Common myeloid progenitor, CD34-positive (primary cell): ENCODE measurements around the gene OPN1SW.

Source experiments
- CTCF ChIA-PET: fragments of 350-600 bp; sonication (Branson Sonifier 250); formaldehyde crosslinking; loops from one replicate; lab custom pipeline; 2021; ENCODE audit warnings: antibody characterized with exemption; lab: Charles Lee
- POLR2A ChIA-PET: fragments of 350-600 bp; sonication (Branson Sonifier 250); formaldehyde crosslinking; loops from one replicate; lab custom pipeline; 2021; ENCODE audit warnings: antibody characterized with exemption; lab: Charles Lee
- DNase-seq, 3 donors: peaks; one replicate each; pipeline versions ENCODE4 v3.0.0 to v3.0.0-alpha.2; 2013
- H3K27ac ChIP-seq, 2 experiments: 1 replicate in 1 of 2; 2 replicates in 1 of 2; pipeline ENCODE4 v1.7.0; 2013; ENCODE audit warnings: inconsistent platforms in 2 of 2, low read length in 2 of 2, mild to moderate bottlenecking in 2 of 2, low read depth in 1 of 2, moderate library complexity in 1 of 2; ENCODE audit not compliant: severe bottlenecking in 2 of 2, insufficient read depth in 1 of 2, poor library complexity in 1 of 2
- H3K27me3 ChIP-seq, 5 experiments: replicated peaks in 2 of 5; 1 replicate in 3 of 5; 2 replicates in 2 of 5; pipeline versions ENCODE4 v1.6.1 to v1.7.0; 2013; ENCODE audit warnings: low read length in 4 of 5, mild to moderate bottlenecking in 2 of 5, moderate library complexity in 2 of 5, inconsistent platforms in 1 of 5; ENCODE audit not compliant: insufficient read depth in 5 of 5, control insufficient read depth in 4 of 5
- H3K36me3 ChIP-seq, 4 experiments: 1 replicate in 2 of 4; 2 replicates in 2 of 4; pipeline versions ENCODE4 v1.6.1 to v1.7.0; 2013; ENCODE audit warnings: low read length in 3 of 4, control low read depth in 1 of 4, mild to moderate bottlenecking in 1 of 4; ENCODE audit not compliant: control insufficient read depth in 4 of 4, insufficient read depth in 4 of 4
- H3K4me1 ChIP-seq, 4 experiments: 1 replicate in 3 of 4; 2 replicates in 1 of 4; pipeline versions ENCODE4 v1.6.1 to v1.7.1; 2013; ENCODE audit warnings: low read length in 3 of 4, mild to moderate bottlenecking in 3 of 4, control low read depth in 1 of 4, inconsistent platforms in 1 of 4, moderate library complexity in 1 of 4; ENCODE audit not compliant: control insufficient read depth in 4 of 4, insufficient read depth in 4 of 4; ENCODE audit errors: control extremely low read depth in 1 of 4
- H3K4me3 ChIP-seq, 7 experiments: 1 replicate in 4 of 7; 2 replicates in 3 of 7; pipeline versions ENCODE4 v1.5.1 to v1.7.0; 2013; ENCODE audit warnings: mild to moderate bottlenecking in 7 of 7, low read length in 6 of 7, moderate library complexity in 6 of 7, inconsistent platforms in 2 of 7, low read depth in 2 of 7, control low read depth in 1 of 7; ENCODE audit not compliant: insufficient read depth in 4 of 7, control insufficient read depth in 1 of 7; ENCODE audit errors: extremely low read depth in 1 of 7
- H3K9me3 ChIP-seq, 5 experiments: 1 replicate in 4 of 5; 2 replicates in 1 of 5; pipeline versions ENCODE4 v1.6.1 to v1.7.1; 2013; ENCODE audit warnings: low read length in 4 of 5, mild to moderate bottlenecking in 2 of 5, inconsistent platforms in 1 of 5, low read depth in 1 of 5, moderate library complexity in 1 of 5; ENCODE audit not compliant: control insufficient read depth in 4 of 5, insufficient read depth in 2 of 5; ENCODE audit errors: control extremely low read depth in 1 of 5
- WGBS: methylation state at CpG from one replicate; pipeline ENCODE4 v1.1.5; 2013; ENCODE audit not compliant: insufficient coverage; 5-methylcytosine and 5-hydroxymethylcytosine counted together

The OPN1SW gene

DNA sequence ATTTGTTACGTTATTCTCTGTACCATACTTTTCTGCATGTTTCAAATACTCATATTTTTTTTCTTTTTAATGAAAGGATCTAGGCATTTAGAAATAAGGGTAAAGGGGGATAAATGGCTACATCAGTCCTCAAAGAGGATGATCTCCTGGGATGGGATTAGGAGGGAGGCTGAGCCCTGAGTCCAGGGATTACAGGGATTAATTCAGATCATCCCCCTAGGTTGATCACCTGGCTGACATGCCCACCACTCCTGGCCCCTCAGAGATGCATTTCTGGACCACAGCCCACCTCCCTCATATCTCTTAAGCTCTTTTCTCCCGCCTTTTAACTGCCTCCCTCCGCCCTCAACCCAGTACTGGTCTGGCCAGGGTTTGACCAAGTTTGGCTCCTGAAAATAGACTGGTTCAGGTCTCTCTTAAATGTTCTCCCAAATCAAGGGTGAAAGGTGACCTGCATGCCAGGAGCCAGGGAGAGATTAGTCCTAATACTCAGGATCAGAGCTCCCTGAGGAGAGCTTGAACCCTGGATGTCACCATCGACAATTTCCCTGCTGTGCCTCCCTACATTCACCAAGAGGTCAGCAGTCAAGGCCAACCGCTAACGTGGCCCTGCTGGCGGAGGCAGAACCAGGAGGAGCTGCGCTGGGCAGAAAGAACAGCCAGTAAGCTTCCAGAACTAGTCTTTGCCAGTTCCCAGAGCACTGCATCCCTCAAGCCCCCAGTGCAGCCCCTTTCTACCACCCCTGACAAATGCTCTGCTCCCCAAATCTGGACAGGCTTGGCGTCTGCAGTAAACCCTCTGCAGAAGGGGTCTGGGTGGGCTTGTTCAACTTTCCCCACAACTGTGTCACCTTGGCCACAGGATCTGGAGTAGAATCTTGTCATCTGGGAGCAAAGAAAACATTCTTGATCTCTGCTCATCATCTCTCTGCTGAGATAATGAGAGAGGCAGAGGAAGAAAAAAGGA is 13.1 kb upstream of the OPN1SW start:
- ChIA-PET CTCF (interaction anchor here (0.6 to 1.0 kb wide), 2 partner anchors 16 to 53 kb away, joined by 3 read pairs; no protein-coding TSS in a partner anchor), POLR2A (no interaction called here)
- Histone ChIP-seq H3K27ac (no peak overlapping the region), H3K9me3 (no peaks in the 10 kb centered on the region), H3K27me3 (peaks cover 0 to 12% (median 2%) of the 10 kb centered on the region in 5 experiments), H3K4me3 (no peak overlapping the region), H3K4me1 (peaks cover 1 to 33% (median 25%) of the 10 kb centered on the region in 4 experiments), H3K36me3 (no peaks in the 10 kb centered on the region)
- no peak for DNase-seq
- 98% methylated on average over 6 of the region's 9 CpGs for WGBS

DNA sequence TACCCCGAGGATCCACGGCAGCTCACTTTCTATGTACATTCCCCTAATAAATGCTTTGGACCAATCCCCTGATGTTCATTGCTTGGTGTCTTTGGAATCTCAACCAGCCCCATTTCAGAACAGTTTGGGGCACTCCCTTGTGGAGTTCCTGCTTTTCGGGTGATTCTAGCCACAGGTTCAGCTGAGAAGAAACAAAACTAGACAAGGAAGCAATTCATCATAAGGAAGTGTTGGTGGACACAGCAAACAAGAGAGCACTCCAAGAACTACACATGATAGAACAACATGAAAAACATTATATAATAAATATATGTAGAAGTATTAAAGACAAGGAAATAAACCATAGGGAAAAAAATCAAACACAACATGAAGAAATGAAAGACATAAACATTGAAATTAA is 10.1 kb upstream of the OPN1SW start:
- H3K27ac ChIP-seq: no peak overlapping the region
- peaks cover 0 to 7% (median 6%) of the 10 kb centered on the region in 4 experiments for H3K4me1 ChIP-seq
- CTCF ChIA-PET: interaction anchor here (1.2 to 1.3 kb wide), 2 partner anchors 24 to 101 kb away, joined by 3 to 5 read pairs; no protein-coding TSS in a partner anchor
- no peak for DNase-seq
- H3K9me3 ChIP-seq: no peaks in the 10 kb centered on the region
- no peaks in the 10 kb centered on the region for H3K36me3 ChIP-seq
- H3K27me3 ChIP-seq: peaks cover 0 to 12% (median 2%) of the 10 kb centered on the region in 5 experiments
- WGBS: 67% methylated on average over 3 of the region's 3 CpGs
- no peak overlapping the region for H3K4me3 ChIP-seq
- POLR2A ChIA-PET: interaction anchor here (0.6 kb wide), 1 partner anchor 110 kb away, joined by 5 read pairs; no protein-coding TSS in a partner anchor

DNA sequence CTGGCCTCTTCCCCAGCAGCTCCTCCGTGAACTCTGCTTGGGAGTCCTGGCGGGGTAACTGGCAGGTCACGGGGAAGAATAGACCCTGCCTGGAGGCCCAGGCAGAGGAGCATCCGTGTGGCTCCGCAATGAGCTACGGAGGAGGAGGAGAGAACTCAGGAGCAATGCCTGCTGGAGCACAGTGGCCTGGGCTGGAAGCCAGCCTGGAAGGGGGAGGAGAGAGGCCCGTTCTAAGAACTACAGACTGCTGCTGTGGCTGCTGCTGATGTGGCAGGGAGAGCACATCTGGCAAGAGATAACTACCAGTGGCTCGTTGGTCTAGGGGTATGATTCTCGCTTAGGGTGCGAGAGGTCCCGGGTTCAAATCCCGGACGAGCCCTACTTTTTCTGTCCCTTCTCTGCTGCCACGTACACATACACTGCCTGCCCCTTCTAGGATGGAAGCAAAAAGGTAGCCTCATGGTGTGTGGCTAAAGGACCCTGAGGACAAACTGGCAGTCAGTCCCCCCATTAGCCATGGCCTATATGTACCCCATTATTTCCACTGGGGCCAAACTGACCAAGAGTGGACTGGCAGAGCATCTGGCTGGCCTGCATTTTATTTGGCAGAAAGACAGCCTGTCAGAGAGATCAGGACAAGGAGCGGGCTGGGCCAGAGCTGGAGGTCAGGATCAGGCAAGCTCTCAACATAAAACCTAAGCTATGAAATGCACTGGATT is 7.7 kb upstream of the OPN1SW start:
- no peaks in the 10 kb centered on the region for H3K36me3 ChIP-seq
- H3K4me3 ChIP-seq: no peak overlapping the region
- H3K4me1 ChIP-seq: peaks cover 0 to 2% (median 0%) of the 10 kb centered on the region in 4 experiments
- WGBS: 88% methylated on average over 9 of the region's 15 CpGs
- H3K27ac ChIP-seq: no peak overlapping the region
- H3K27me3 ChIP-seq: no peaks in the 10 kb centered on the region
- H3K9me3 ChIP-seq: no peaks in the 10 kb centered on the region
- POLR2A ChIA-PET: no interaction called here
- CTCF ChIA-PET: interaction anchor here (0.6 kb wide), 1 partner anchor 110 kb away, joined by 3 read pairs; no protein-coding TSS in a partner anchor
- no peak for DNase-seq

DNA sequence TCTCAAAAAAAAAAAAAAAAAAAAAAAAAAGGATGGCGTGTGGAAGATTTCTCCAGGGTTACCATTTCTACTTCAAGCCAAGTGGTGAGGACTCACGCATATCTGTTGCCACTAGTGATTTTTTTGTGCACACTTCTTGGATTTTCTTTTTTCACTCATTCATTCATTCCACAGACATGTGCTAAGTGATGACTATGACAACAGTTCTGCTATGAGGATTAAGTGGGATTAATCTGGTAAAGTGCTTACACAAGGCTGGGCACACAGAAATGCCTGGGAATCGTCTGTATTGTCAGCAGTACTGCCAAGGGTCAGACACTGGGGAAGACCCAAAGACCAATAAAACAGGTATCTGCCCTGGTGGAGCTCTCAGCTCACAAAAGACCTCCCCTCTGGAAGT is 6.3 kb upstream of the OPN1SW start:
- peaks cover 0 to 2% (median 0%) of the 10 kb centered on the region in 4 experiments for H3K4me1 ChIP-seq
- DNase-seq: no peak
- 100% methylated on average over 1 of the region's 3 CpGs for WGBS
- H3K9me3 ChIP-seq: peaks cover 0 to 9% (median 0%) of the 10 kb centered on the region in 5 experiments
- CTCF ChIA-PET: interaction anchor here (0.6 to 1.2 kb wide), 2 partner anchors 11 to 28 kb away, joined by 3 read pairs; no protein-coding TSS in a partner anchor
- no peaks in the 10 kb centered on the region for H3K36me3 ChIP-seq
- no peak overlapping the region for H3K27ac ChIP-seq
- no peaks in the 10 kb centered on the region for H3K27me3 ChIP-seq
- POLR2A ChIA-PET: no interaction called here
- no peak overlapping the region for H3K4me3 ChIP-seq

DNA sequence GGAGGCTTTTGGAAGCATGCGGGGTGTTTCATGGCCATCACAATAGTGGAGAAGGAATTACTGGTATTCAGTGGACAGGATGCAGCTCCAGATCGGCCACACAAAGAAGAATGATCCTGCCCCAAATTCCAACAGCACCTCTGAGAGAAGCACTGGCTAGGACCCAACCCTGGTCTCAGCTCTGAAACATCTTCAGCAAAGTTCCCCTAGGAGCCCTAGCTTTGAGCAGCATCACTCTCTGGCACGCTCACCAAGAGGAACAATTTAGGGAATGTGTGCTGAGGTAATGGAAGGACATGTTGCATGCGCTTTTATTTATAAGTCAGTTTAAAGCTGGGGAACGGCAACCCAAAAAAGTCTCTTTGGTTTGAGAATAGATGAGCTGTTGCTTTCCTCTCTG is 5.5 kb upstream of the OPN1SW start:
- no peaks in the 10 kb centered on the region for H3K27me3 ChIP-seq
- H3K9me3 ChIP-seq: peaks cover 0 to 9% (median 0%) of the 10 kb centered on the region in 5 experiments
- DNase-seq: no peak
- 100% methylated on average over 5 of the region's 5 CpGs for WGBS
- no peak overlapping the region for H3K4me3 ChIP-seq
- peaks cover 0 to 2% (median 0%) of the 10 kb centered on the region in 4 experiments for H3K4me1 ChIP-seq
- H3K27ac ChIP-seq: no peak overlapping the region
- ChIA-PET CTCF (interaction anchor here (0.6 to 1.2 kb wide), 2 partner anchors 10 to 28 kb away, joined by 3 read pairs; no protein-coding TSS in a partner anchor), POLR2A (no interaction called here)
- no peaks in the 10 kb centered on the region for H3K36me3 ChIP-seq

DNA sequence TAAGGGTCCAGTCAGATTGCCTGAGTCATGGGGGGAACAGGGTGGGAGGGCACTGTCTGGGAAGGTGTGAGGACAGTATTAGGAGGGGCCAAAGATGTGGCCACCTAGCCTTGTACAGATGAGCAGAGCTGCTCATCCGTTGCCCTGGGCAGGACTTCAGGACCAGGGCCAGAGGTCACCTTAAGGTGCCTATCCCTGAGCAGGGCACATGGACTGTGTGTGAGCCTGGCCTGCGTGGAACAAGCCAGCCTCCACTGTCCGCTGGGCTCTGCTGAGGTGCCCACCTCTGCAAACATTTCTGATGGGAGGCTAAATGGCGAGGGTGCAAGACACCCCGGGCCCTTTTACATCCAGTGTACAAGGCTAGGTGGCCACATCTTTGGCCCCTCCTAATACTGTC is 3.4 kb upstream of the OPN1SW start:
- Histone ChIP-seq H3K27ac (no peak overlapping the region), H3K4me1 (no peaks in the 10 kb centered on the region), H3K9me3 (peaks cover 0 to 9% (median 0%) of the 10 kb centered on the region in 5 experiments), H3K4me3 (no peak overlapping the region), H3K27me3 (no peaks in the 10 kb centered on the region), H3K36me3 (no peaks in the 10 kb centered on the region)
- no peak for DNase-seq
- 98% methylated on average over 5 of the region's 5 CpGs for WGBS
- CTCF ChIA-PET: interaction anchor here (0.6 kb wide), 1 partner anchor 85 kb away, joined by 4 read pairs; no protein-coding TSS in a partner anchor
- POLR2A ChIA-PET: no interaction called here
